ENCODE measurements around the gene PTGER1. TPM values are rescaled to one million over a fixed set of nuclear protein-coding genes. Genes with fewer than 3 reads are reported as not detected.

Gene PTGER1
- total RNA-seq, 1 experiment from 2014 or later, result 0.63 TPM

GRCh38 chr19:14467391-14467790, 7.8 kb downstream of the PTGER1 start:
- Histone ChIP-seq H4K5ac (ENCODE audit: insufficient read length, low read depth, low read length) (no peak overlapping the region), H3K79me2 (ENCODE audit: insufficient read depth, low read length) (no peaks in the 10 kb centered on the region), H3K79me1 (ENCODE audit: insufficient read depth, low read depth, low read length, poor library complexity, severe bottlenecking) (no peaks in the 10 kb centered on the region), H3K9ac (ENCODE audit: extremely low read depth, insufficient read length, low read length) (no peak overlapping the region), H3T11ph (ENCODE audit: low read length) (no peak overlapping the region), H3K56ac (ENCODE audit: insufficient read length, low read depth, low read length) (no peak overlapping the region), H4K91ac (ENCODE audit: insufficient read length, low read depth, low read length) (no peak overlapping the region), H2AK5ac (ENCODE audit: insufficient read length, low read length) (no peak overlapping the region), H2BK120ac (ENCODE audit: low read depth, low read length, poor library complexity, severe bottlenecking) (no peak overlapping the region), H3K4ac (ENCODE audit: low read depth, low read length) (no peak overlapping the region), H3K14ac (ENCODE audit: insufficient read depth, low read length) (no peak overlapping the region), H2BK20ac (ENCODE audit: low read depth, low read length, poor library complexity, severe bottlenecking) (no peak overlapping the region), H2BK12ac (ENCODE audit: insufficient read length, low read depth, low read length) (no peak overlapping the region), H2BK15ac (ENCODE audit: low read depth, low read length) (no peak overlapping the region), H2AFZ (ENCODE audit: low read length) (no peak overlapping the region), H3K27ac (ENCODE audit: insufficient read length, low read depth, low read length) (no peak overlapping the region), H3K18ac (ENCODE audit: insufficient read length, low read depth, low read length) (no peak overlapping the region), H3K27me3 (ENCODE audit: insufficient read depth, low read length) (no peaks in the 10 kb centered on the region), H2BK5ac (ENCODE audit: insufficient read length, low read length) (no peak overlapping the region), H3K9me3 (ENCODE audit: control insufficient read depth, low read depth, low read length) (no peaks in the 10 kb centered on the region), H3K4me2 (ENCODE audit: insufficient read depth, insufficient read length, low read length) (no peak overlapping the region), H3K23ac (ENCODE audit: insufficient read length, low read depth, low read length) (no peak overlapping the region), H4K20me1 (ENCODE audit: control insufficient read depth, insufficient read depth, insufficient read length) (no peaks in the 10 kb centered on the region), H3K4me1 (ENCODE audit: insufficient read depth, low read length) (no peaks in the 10 kb centered on the region), H4K8ac (replicated peaks; ENCODE audit: insufficient read length, low read depth, low read length) (no peak overlapping the region), H3K23me2 (ENCODE audit: insufficient read length, low read depth, low read length, poor library complexity, severe bottlenecking) (peaks cover 2% of the 10 kb centered on the region)
- peaks cover 2% of the 10 kb centered on the region; the same call in 1 of the 2 replicates for H3K27me3 Mint-ChIP-seq (ENCODE audit: low read depth)
- H3K9me3 Mint-ChIP-seq, result no peaks in the 10 kb centered on the region
- H3K4me3 Mint-ChIP-seq, result no peak overlapping the region
- no peak for DNase-seq
- peaks cover 4% of the 10 kb centered on the region in 2 experiments; a peak in 1 of 4 replicates for H3K4me1 Mint-ChIP-seq
- no peak overlapping the region for H3K27ac Mint-ChIP-seq
- no CpG with 5 or more reads among the region's 12 CpGs for WGBS (ENCODE audit: extremely low coverage, insufficient read length, low lambda C conversion rate)
- H3K36me3 Mint-ChIP-seq (ENCODE audit: insufficient read depth in 1 of 3, low read depth in 3 of 3), result peaks cover 14 to 63% (median 58%) of the 10 kb centered on the region in 3 experiments; a peak in 6 of 7 replicates
- TF ChIP-seq, protein P1, sequence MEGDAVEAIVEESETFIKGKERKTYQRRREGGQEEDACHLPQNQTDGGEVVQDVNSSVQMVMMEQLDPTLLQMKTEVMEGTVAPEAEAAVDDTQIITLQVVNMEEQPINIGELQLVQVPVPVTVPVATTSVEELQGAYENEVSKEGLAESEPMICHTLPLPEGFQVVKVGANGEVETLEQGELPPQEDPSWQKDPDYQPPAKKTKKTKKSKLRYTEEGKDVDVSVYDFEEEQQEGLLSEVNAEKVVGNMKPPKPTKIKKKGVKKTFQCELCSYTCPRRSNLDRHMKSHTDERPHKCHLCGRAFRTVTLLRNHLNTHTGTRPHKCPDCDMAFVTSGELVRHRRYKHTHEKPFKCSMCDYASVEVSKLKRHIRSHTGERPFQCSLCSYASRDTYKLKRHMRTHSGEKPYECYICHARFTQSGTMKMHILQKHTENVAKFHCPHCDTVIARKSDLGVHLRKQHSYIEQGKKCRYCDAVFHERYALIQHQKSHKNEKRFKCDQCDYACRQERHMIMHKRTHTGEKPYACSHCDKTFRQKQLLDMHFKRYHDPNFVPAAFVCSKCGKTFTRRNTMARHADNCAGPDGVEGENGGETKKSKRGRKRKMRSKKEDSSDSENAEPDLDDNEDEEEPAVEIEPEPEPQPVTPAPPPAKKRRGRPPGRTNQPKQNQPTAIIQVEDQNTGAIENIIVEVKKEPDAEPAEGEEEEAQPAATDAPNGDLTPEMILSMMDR (conservative IDR thresholded peaks at IDR 0.05), result no peak
